ENCODE data around the gene NPIPB9. TPM values are rescaled to one million over a fixed set of nuclear protein-coding genes. Genes with fewer than 3 reads are reported as not detected.
"Not testable (repeated sequence)": the region's sequence is repeated elsewhere in the genome, so short reads cannot be mapped to it uniquely, and the experiment has no call there.

Gene NPIPB9
- 10 to 100 TPM in 3 of 7 donors, 1 to 10 TPM in 4; 3.4 to 17.0 (median 8.9) TPM for total RNA-seq
- polyA plus RNA-seq = under 1 TPM; 0.59 to 0.90 (median 0.78) TPM
- long read RNA-seq, donor 1, partial matches to known transcripts = 116 of 116 reads
- long read RNA-seq, donor 1, other reads (novel, unspliced or antisense) = 0 of 116 reads
- long read RNA-seq, donor 2, partial matches to known transcripts = 123 of 123 reads
- long read RNA-seq, donor 2, other reads (novel, unspliced or antisense) = 0 of 123 reads

DNA sequence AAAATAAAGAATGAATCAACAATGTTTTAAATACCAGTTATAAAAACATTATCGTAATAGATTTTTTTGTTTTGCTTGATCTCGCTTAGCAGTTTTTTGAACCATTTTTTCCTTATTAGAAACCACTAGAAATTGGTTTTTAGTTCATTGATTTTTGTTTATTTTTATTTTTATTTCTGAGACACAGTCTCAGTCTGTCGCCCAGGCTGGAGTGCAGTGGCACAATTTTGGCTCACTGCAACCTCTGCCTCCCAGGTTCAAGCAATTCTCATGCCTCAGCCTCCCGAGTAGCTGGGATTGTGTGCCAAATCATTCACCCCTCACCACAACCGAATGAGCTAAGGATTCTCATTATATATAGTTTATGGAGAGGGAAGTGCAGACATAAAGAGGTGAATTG lies at the start of gene NPIPB9:
Gene NPIPB9 (plus strand): TSS at position 301 of the 400 bp plus-strand sequence.
- H3K4me3 ChIP-seq; DNase-seq; H3K27me3 ChIP-seq (replicated peaks in 1 of 7); H3K9me3 ChIP-seq; H3K4me1 ChIP-seq; H3K27ac ChIP-seq; intact Hi-C loops (cut with DNase I; ENCODE audit: low total_unique reads); H3K36me3 ChIP-seq: not testable (repeated sequence)
- no CpG with 5 or more reads among the region's 5 CpGs for whole genome bisulfite sequencing, 5 donors

DNA sequence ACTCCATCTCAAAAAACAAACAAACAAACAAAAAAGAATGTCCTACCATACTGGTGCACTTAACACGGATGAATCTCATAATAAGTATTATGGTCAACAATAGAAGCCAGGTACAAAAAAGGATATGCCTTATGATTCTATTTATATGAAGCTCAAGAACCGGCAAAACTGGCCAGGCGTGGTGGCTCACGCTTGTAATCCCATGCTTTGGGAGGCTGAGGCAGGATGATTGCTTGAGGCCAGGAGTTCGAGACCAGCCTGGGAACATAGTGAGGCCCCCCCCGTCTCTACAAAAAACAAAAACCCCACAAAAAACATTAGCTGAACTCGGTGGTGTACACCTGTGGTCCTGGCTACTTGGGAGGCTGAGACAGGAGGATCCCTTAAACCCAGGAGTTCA lies 47.3 kb upstream of the NPIPB9 start:
- H3K27me3 ChIP-seq (replicated peaks in 1 of 7); H3K36me3 ChIP-seq; intact Hi-C loops (cut with DNase I; ENCODE audit: low total_unique reads); DNase-seq; H3K4me1 ChIP-seq; H3K9me3 ChIP-seq; H3K4me3 ChIP-seq; H3K27ac ChIP-seq: not testable (repeated sequence)
- 80 to 82% (median 80%) methylated on average over 1 to 4 of the region's 7 CpGs; no CpG with 5 or more reads in 2 of the 5 donors for WGBS, 5 donors

DNA sequence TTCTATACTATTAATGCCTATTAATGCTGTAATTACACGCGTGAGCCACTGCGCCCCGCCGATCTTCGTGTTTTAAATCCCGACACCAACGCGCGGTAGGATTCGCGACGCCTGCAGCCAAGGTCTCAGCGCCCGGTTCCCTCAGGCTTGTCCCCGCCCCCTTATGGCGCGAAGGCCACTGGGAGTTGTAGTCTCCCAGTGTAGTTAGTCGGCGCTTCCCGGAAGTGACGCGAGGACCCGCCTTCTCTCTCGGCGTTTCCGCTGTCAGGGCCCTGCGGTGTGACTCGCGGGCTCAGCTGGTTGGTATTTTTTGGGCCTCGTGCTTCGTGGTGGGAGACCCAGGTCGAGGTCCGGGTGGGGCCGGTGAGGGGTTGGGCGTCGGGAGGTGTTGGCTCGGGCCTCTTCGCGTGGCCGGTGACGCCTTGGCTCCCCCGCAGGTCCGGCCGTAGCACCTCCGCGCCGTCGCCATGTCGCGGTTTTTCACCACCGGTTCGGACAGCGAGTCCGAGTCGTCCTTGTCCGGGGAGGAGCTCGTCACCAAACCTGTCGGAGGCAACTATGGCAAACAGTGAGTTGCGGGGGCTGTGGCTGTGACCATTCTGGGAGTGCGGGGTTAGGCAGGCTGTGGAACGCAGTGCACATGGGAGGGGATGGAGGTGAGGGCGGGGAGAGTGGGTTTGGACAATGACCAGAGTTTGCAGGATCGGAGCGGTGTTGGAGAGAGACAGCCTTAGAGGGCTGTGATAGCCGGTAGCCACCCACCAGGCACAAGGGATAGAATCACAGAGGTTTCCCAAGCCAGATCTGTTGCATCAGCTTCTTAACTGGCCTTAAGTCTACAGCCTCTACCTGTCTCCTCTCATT lies 40.1 kb upstream of the NPIPB9 start, which contains the start of gene EIF3C:
Gene EIF3C (plus strand): TSS at position 245 of the 864 bp plus-strand sequence. CDS start 223 bp downstream, at position 468.
- WGBS, 5 donors = no CpG with 5 or more reads among the region's 66 CpGs
- H3K27me3 ChIP-seq (replicated peaks in 1 of 7); intact Hi-C loops (cut with DNase I; ENCODE audit: low total_unique reads); H3K4me1 ChIP-seq; H3K36me3 ChIP-seq; H3K9me3 ChIP-seq; H3K27ac ChIP-seq; DNase-seq: not testable (repeated sequence)
- peak within 1 kb of the TSS in 1 of 8 donors; percentile 23 for H3K4me3 ChIP-seq

DNA sequence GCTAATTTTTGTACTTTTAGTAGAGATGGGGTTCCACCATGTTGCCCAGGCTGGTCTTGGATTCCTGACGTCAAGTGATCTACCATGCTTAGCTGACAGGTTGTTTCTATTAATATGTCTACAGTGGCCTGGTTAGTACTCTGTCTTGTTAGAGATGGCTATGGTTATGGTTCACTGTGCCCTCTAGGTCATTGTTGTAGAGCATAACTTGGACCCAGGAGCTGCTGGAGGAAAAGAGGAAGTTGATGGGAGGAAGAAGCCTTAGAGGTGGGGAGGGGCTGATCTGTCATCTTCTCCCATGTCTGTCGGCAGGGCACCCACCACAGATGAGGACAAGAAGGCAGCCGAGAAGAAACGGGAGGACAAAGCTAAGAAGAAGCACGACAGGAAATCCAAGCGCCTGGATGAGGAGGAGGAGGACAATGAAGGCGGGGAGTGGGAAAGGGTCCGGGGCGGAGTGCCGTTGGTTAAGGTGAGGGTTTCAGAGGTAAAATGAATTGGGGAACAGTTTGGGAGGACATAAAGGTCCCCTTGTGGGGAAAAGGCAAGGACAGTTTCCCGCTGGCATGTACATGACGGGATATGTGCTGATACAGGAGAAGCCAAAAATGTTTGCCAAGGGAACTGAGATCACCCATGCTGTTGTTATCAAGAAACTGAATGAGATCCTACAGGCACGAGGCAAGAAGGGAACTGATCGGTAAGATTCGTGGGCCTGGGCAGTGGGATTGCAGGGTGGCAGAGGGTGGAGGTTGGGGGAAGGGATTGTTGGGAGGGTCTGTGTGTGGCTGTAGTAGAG lies 28.5 kb upstream of the NPIPB9 start:
- H3K27ac ChIP-seq; H3K9me3 ChIP-seq; H3K4me3 ChIP-seq; H3K27me3 ChIP-seq (replicated peaks in 1 of 7); DNase-seq; H3K36me3 ChIP-seq; intact Hi-C loops (cut with DNase I; ENCODE audit: low total_unique reads); H3K4me1 ChIP-seq: not testable (repeated sequence)
- 81 to 93% (median 89%) methylated on average over 10 to 14 of the region's 15 CpGs for WGBS, 5 donors

DNA sequence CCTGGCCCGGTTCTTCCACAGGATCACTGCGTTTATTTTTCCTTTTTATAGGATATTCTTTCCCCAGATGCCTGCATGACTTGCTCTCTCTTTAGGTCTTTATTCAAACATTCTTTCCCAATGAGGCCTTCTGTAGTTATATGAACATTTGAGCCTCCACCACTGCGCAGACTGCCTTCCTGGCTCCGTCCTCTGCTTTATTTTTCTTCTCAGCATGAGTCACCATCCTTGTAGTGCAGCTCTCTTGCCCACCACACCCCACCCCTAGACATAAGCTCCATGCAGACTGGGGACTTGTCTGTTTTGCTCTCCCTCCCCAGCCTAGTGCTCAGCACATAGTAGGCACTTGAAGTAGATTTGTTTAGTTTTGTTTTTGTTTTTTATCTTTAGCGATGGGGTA lies 20.3 kb upstream of the NPIPB9 start:
- intact Hi-C loops (cut with DNase I; ENCODE audit: low total_unique reads); DNase-seq; H3K27ac ChIP-seq; H3K27me3 ChIP-seq (replicated peaks in 1 of 7); H3K4me1 ChIP-seq; H3K4me3 ChIP-seq; H3K9me3 ChIP-seq; H3K36me3 ChIP-seq: not testable (repeated sequence)
- WGBS, 5 donors = no CpG with 5 or more reads among the region's 5 CpGs

DNA sequence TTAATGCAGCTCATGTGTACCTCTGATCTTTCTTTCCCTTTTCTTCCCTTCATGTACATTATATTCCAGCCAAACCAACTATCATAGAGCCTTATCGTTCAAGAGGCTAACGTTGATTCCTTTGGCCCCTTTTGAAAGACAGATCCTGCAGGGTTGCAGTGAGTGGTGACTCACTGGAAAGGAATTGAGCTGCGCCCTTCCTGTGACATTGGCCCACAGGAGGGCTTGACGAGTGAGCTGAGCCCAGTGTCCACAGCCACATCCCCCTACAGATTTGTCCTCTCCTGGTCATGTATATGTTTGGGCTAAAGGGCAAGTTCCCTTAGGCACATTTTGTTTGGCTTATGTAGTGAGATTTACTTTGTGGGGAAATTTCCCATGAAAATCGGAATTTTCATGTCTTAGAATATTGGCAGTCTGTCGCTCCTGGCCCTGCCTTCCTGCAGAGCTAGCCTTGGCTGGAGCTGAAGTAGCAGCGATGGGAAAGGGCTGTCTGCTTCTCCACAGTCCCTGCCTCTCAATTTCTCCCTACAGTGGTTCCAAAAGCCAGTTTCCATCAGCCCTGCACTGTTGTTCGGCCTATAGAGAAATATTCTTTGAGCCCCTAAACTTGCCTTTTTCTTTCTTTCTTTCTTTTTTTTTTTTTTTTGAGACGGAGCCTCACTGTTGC lies 19.0 kb upstream of the NPIPB9 start:
- H3K9me3 ChIP-seq; H3K36me3 ChIP-seq; H3K27me3 ChIP-seq (replicated peaks in 1 of 7); DNase-seq; intact Hi-C loops (cut with DNase I; ENCODE audit: low total_unique reads); H3K4me3 ChIP-seq; H3K4me1 ChIP-seq: not testable (repeated sequence)
- H3K27ac ChIP-seq = peak overlapping the region in 1 of 8 donors; percentile 42
- WGBS, 5 donors = 81 to 89% methylated on average over 2 to 3 of the region's 9 CpGs; no CpG with 5 or more reads in 3 of the 5 donors

DNA sequence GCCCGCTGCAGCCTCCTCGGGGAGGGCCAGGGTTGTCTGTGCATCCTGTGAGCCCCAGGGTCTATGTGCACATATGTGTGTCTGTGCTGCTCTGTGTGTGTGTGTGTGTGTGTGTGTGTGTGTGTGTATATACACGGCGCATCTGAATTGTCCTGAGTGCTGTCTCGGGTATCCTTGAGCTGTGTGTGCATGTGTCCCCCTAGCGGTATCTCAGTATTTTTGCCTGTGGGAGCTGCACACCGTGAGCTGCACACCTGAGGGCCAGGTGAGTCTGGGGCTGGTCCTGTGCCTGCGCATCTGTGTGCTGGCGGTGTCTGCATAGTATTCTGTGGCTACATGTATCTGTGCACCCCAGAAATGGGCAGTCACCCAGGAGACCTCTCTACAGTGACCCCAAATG lies 11.8 kb upstream of the NPIPB9 start:
- H3K36me3 ChIP-seq = peaks cover 0 to 19% (median 0%) of the 10 kb centered on the region in 6 donors
- intact Hi-C loops (cut with DNase I; ENCODE audit: low total_unique reads); H3K4me3 ChIP-seq; H3K27me3 ChIP-seq (replicated peaks in 1 of 7); H3K27ac ChIP-seq; DNase-seq; H3K4me1 ChIP-seq; H3K9me3 ChIP-seq: not testable (repeated sequence)
- WGBS, 5 donors = 12 to 37% (median 17%) methylated on average over 2 to 6 of the region's 9 CpGs; no CpG with 5 or more reads in 2 of the 5 donors
